ENCODE data around the gene ADAMTS3.
"Not testable (repeated sequence)": the region's sequence is repeated elsewhere in the genome, so short reads cannot be mapped to it uniquely, and the experiment has no call there.

Gene ADAMTS3

DNA sequence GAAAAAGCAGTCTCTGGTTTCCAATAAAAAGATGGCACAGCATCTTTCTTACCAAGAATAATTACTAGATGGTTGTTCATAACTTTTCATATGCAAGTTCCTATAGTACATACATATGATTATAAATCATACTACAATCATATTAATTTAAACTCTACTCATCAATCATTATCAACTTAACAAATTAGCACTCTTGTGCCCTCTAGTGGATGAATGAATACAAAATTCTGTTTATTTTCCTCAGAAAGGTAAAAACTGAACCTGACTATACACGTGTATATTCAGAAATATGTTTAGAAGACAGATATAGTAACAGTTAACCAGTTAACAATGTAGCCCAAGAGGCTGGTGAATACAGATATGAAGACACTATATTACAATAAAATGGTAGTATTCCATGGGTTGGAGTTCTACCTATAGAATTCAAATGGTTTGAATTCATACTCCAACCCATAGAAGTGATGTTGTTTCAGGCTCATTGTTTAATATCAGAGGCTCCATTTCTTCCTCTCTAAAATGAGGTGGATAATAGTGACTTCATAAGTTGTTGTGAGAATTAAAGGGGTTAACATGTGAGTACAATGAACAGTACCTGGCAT, 100.0 kb downstream of the ADAMTS3 start:
- DNase-seq (ENCODE audit: low spot score): no peak

DNA sequence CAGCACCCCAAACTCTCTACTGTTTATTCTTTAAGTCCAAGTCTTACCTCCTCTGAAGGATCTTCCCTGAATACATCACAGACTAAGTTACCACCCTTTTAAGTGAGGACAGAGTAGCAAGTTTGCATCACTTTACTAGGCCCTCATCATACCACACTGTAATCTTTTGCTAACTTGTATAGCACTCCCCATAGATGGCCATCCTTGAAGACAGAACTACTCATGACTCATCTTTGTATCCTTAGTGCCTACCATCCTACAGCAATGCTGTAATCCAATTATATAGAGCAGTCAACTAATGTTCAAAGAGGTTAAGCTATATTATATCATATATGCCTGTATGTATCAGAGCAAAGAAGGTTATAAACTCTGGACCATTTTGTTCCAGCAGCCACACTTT, 101.4 kb downstream of the ADAMTS3 start:
- DNase-seq (ENCODE audit: low spot score): no peak

DNA sequence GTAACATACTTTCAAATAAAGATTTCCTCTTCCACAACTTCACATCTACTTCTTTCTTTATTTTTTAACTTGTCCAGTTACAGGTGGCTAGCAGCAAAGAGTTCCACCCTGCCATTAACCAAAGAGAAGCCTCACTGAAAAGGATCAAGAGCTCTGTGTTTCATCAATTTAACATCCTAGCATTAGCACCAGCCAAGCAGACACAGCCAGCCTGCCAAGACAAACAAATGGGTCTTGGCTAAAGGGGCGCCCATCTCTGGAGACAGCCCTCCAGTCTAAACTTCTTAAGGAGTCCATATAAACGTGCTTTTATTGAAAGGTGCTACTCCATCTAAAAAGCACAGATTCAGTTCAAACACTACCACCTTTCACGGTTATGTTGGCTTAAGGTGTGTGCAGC, 105.3 kb downstream of the ADAMTS3 start:
- DNase-seq (ENCODE audit: low spot score): no peak

DNA sequence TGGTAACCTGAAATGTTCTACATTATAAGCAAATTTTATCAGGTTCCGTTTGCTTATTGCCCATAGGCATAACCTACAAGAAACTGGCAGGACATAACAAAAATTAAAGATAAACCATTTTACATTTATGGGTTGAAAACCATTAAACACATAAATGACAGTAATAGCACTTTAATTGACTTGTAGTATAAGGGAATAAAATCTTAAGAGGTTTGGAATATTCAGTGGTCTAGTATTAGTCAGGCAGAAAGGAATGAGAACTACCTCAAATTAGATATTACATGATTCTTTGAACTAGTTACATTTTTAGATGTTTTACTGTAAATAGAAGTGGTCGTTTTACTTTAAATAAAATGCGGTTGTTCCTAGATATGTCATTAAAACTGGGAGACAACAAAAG, 111.9 kb downstream of the ADAMTS3 start:
- DNase-seq (ENCODE audit: low spot score): no peak

DNA sequence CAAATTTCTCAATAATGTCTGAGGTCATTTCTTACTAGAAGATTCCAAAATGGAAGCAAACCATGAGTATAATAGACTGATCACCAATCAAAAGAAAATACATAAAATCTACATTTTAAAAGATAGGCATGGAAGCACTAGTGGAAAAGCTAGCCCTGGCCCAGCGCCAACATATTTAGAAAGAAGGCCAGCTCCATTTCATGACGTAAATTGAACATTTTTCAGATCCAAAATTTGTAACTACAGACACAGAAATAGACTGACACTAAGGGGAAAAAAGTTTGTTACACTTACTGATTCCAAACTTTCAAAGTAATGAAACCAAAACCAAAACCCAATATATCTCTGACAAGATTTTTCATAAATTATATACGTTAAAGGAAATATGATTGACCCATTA, 117.7 kb downstream of the ADAMTS3 start:
- DNase-seq (ENCODE audit: low spot score): no peak

DNA sequence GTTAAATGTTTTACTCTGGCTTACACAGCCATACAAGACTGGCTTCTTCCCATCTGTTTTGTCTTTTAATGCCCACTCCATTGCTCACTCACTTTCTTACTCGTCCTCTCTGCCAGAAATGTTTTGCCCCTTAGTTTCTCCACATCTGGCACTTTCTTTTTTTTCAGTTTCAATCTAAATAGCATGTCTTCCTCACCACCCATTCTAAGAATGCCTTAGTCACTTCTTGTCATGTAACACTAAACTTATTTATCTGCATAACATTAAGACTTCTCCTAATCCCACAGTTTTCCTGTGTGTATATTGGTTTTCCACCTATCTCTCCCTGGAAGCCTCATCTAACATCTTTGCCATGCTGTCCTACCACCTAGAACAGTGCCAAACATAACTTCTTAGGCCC, 119.3 kb downstream of the ADAMTS3 start:
- DNase-seq (ENCODE audit: low spot score): no peak

DNA sequence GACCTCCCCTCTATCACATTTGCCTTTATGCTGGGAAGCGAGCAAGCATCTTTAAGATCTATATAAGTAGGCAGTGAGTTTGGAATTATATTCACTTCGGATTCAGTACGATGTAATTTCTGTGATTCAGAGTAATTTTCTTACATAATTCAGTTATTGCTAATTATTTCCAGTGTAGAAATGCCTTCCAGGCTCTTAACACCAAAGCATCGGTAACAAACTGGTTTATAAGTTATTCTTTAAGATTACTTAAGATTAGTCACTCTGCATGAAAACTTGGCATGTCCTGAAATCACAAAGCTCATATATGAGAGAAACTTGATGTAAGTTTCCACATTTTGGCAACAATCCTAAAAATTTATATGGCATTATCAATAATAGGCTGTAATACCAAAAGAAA, 120.8 kb downstream of the ADAMTS3 start:
- DNase-seq (ENCODE audit: low spot score): no peak

DNA sequence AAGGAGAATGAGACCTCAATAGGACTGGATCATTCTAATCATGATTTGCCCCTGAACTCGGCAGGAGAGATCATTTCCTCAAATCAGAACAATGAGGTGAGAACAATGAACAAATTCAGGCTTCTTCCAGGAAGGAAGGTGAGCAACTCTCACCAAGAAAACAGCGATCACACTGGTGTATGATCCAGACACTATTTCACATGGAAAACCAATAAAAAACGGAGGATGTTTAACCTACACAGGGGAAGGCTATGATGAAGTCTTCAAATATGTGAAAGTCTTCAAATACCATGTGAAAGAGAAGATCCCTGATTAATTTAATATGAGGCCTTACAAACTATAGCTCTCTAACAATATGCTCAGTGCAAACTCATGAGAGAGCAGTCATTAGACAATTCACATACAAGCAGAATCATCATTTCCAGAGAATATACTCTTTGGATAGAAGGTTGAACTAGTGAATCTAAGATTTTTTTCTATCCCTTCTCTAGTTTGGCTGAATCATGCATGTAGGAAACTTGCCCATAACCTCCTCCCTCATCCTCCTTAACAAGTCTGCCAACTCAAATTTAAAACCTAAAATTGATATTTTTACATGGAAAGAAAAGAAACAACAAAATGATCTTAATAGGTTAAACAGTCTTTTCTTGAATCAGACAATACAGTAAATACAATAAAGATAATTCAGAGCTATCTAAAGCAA, 122.5 kb downstream of the ADAMTS3 start:
- DNase-seq (ENCODE audit: low spot score): no peak

DNA sequence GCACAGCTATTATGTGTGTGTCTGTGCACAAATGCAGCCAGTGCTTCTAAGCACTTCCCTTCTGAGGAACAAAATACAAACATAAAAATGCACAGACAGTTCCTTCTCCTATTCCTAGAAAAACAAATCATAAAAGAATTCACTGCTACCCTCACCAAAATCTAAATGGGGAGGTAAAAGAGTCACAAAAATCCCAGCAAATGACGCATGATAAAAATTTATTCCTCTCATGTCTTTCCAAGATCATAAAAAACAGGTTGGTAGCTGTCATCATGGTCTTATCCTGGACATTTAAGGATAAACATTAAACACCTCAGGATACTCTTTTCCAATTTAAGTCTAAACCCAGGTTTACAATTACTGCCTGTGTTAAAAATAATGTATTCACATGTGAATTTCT, 124.9 kb downstream of the ADAMTS3 start:
- no peak for DNase-seq (ENCODE audit: low spot score)

DNA sequence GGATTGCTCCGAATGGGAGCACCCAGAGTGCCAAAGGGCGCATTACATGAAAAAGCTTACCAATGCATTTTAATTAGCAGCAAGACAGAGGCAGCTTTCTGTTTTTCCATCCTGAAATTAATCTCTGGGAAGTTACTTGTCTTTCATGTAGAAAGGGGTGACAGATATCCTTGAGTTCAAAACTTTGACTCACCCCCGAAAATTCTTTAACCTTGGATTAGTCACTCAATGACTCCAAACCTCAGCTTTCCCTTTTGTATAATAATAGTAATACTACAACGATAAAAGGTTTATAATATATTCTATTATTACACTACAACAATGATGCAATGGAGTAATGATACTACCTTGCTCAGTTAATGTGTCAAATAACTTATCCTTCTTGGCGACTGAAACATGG, 126.3 kb downstream of the ADAMTS3 start:
- DNase-seq (ENCODE audit: low spot score): no peak

DNA sequence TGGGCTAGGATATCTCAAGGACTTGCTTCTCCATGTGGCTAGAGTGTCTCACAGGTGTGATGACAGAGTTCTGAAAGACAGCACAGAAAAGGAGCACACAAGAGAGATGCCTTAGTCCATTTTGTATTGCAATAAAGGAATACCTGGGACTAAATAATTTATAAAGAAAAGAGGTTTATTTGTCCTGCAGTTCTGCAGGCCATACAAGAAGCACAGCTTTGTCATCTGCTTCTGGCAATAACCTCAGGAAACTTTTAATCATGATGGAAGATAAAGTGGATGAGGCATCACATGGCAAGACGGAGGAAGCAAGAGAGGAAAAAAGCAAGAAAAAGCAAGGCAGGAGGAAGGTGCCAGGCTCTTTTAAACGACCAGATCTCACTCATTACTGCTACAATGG, 126.9 kb downstream of the ADAMTS3 start:
- DNase-seq (ENCODE audit: low spot score): no peak

DNA sequence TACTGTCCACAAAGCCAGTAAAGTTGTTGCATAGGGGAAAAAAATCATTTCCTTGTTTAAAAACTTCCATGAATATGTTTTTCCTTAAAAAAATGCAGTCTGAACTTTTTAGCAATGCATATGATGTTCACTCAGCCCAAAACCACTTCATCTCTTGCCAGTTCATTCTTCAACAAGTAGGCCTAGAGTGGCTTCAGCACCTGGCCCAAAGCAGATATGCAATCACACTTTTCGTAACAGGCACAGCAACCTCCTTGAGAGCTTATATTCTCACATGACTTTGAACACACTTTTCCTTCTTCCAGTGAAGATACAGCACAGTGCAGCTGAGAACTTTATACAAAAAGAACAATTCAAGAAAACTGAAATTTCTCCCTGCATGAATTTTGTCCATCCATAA, 128.6 kb downstream of the ADAMTS3 start:
- DNase-seq (ENCODE audit: low spot score): no peak

DNA sequence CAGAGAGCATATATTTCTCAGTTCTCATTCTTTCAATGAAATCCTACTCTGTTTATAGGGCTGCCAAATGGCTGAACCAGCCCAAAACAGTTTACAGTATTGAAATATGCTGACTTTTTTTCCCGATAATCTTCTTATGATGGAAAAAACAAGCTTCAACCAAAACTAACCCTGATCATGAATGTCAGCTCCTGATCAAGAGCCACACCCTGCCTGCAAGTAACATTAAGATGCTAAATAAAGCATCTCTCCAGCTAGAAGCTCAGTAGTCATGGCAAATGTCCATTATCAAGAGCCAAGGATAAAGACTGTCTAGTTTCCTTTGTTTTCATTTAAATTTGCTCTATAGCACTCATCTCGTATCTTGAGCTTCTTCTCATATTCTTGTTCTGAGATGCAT, 136.0 kb downstream of the ADAMTS3 start:
- no peak for DNase-seq (ENCODE audit: low spot score)

DNA sequence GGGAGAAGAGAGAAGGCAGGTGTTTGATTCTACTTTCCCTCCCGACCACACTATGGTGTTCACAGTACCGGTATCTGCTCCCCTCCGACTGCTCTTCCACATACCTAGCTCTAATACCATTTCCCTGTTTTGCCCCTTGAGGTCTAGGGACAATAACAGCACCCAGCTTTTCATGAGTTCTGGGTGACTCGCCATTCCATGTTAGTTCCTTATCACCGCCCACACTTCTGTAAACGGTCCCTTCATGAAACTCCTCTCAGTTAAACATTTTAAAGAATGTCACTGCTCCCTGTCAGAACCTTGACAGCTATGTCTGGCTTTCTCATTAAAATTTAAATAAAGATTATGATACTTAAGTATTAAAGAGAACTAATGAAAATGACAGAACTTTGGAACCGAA, 136.7 kb downstream of the ADAMTS3 start:
- DNase-seq (ENCODE audit: low spot score): no peak

DNA sequence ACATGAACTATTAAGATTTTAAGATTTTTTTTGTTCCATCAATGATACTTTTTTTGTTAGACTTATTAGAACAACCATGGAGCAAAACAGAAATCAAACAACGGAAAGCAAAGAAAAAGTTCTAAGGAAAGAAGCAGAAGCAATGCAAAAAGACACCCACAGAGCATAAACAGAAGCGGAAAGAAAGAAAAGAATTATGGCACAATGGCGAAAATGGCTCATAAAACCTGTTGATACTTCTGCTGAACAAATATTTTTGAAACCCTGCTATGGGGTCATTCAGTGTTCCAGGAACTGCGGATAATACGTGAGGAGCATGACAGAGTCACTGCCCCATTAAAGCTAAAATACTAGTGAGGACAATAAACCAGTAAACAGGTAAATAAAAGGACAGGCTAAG, 138.0 kb downstream of the ADAMTS3 start:
- no peak for DNase-seq (ENCODE audit: low spot score)

DNA sequence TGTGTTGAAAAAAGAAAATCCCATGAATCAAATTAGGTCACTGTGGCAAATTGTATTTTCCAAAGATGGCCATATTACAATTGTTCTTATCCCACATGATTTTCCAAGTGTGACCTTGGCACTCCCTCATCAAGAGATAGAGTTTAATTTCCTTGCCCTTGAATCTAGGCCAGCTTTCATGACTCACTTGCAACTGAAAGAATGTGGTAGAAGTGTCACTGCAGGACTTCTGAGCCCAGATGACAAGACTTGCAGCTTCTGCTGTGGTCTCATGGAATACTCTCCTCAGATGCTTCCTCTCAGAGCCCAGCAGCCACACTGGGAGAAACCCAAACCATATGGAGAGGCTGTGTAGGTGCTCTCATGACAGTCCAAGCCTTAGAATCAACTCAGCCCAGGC, 139.0 kb downstream of the ADAMTS3 start:
- no peak for DNase-seq (ENCODE audit: low spot score)

DNA sequence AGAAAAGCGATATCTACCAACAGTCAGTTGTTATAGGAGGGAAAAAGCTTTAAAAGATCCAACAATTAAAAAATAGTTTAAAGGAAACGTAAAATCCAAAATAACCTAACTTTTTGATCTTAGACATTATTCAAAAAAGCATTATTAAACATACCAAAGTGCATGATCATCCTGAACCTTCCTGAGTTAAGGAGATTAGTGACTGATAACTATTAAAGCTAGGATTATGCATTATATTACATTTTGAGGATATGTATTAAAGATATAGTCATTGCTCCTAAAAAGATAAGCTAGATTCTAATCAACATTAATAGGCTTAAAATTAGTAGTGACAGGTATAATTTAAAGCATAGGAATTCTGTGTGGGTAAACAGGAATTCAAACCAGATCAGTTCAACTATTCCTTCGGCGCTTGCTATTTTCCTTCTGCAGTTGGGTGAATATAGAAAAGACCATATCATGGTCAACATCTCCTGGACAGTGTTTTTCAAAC, 139.6 kb downstream of the ADAMTS3 start:
- DNase-seq (ENCODE audit: low spot score): no peak

DNA sequence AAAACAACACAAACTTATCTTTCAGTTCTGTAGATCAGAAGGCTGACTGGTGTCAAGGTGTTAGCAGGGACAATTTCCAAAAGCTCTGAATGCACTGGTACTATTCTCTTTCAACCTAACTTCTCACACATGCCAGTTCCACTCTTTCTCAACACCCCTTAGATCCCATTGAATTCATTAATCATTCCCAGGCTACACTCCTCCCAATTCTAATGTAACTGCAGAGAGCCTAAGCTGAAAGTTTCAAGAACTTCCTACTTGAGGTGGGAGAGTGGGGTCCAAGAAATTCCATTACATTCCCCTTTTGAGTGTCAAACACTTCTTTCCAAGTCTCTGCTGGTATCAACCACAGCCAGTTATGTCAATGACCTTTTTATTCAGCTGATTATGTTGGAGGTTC, 142.0 kb downstream of the ADAMTS3 start:
- DNase-seq (ENCODE audit: low spot score): no peak

DNA sequence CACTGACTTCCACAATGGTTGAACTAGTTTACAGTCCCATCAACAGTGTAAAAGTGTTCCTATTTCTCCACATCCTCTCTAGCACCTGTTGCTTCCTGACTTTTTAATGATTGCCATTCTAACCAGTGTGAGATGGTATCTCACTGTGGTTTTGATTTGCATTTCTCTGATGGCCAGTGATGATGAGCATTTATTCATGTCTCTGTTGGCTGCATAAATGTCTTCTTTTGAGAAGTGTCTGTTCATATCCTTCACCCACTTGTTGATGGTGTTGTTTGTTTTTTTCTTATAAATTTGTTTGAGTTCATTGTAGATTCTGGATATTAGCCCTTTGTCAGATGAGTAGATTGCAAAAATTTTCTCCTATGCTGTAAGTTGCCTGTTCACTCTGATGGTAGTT, 143.1 kb downstream of the ADAMTS3 start:
- DNase-seq (ENCODE audit: low spot score): not testable (repeated sequence)

DNA sequence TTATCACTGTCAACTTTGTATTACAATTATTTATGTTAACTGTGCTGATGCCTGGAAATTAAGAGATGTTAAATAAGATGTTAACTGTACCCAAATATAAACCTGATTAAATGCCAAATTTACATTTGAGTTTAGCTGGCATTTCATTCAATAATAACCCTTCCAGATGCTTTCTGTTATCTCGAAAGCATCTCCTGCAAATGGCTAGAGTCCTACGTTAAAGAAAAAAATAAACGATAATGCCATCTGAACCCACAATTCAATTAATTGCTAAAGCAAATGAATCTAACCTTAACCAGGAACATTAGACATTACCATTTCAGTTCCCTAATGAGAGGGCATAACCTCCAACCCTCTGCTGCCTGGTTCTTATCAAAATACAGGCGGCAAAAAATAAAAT, 145.0 kb downstream of the ADAMTS3 start:
- DNase-seq (ENCODE audit: low spot score): no peak

DNA sequence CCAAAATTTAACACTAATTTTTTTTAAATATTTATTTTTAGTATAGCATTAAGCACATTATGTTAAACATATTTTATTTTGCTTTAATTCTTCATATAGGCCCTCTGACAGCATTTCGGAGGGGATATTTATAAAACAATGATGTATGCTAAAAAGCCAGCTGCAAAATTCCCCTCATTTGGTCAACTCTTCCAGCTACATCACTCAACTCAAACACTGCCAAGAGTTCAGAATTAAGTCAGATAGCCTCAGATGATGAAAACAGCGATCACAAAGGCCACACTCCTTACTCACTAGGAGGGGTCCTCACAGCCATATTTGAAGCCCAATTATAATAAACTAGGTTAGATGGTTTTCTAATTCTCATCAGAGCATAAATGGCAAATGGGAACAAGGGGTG, 146.6 kb downstream of the ADAMTS3 start:
- DNase-seq (ENCODE audit: low spot score): no peak

DNA sequence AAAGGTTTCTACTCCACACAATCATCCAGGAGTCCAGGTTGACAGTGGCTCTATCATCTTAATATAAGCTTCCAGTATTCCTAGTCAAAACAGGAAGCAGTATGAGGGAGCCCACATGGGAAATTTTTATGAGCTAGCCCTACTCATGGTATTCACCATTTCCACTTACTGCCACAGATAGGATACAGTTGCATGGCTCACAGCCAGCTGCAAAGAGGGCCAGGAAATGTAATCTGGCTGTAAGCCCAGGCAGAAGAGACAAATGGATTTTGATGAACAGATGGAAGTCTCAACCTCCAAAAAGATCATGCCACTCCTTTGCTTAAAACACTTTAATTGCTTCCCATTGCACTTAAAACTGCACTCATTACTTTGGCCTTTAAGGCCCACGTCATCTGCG, 150.6 kb downstream of the ADAMTS3 start:
- peak; percentile 50 for DNase-seq (ENCODE audit: low spot score)

DNA sequence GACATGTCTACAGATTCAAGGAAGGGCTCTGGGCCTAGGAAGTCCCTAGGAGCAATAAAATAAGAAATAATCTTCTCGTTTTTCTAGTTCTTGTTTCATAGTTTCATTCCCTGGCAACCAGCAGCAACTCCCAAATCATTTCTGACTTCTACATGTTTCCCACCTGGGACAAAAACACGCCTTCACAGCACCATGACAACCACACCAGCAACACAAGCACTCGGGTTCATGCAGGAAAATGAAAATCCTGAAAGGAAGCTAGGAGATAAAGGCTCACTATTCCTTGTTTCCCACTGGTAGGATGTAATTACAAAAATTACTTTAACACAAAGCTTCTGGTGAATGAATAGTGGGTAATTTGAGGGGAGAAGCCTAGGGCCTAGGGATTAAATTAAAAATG, 158.9 kb downstream of the ADAMTS3 start:
- DNase-seq (ENCODE audit: low spot score): no peak

DNA sequence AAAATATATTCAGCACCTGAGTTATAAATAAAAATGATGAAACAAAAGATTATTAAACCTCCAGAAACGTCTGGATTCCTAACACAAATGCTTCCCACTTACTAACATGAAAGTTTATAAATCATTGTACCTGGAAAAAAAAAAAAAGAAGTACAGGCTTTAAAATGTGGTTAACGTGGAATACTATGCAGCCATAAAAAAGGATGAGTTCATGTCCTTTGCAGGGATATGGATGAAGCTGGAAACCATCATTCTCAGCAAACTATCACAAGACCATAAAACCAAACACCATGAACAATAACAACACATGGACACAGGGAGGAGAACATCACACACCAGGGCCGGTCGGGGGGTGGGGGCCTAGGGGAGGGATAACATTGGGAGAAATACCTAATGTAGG, 160.5 kb downstream of the ADAMTS3 start:
- DNase-seq (ENCODE audit: low spot score): no peak

Data from D341Med (cell line).